K562 (cell line): ENCODE results near the gene TMEM255A. TPM values are rescaled to one million over a fixed set of nuclear protein-coding genes. Genes with fewer than 3 reads are reported as not detected.

Experiments used
- CEBPB ChIP-seq: fragments of 450-650 bp; IDR thresholded peaks from 2 replicates; pipeline ENCODE4 v1.6.1; 2016; ENCODE audit warnings: missing genetic modification characterization, missing compliant biosample characterization
- CHD7 ChIP-seq: fragments of 200-600 bp; sonication (generic); IDR thresholded peaks from one replicate; pipeline ENCODE4 v1.6.1; 2012; ENCODE audit warnings: mild to moderate bottlenecking, low read depth, low read length, inconsistent platforms
- GABPA ChIP-seq: fragments of 200-800 bp; sonication (Bioruptor generic); conservative IDR thresholded peaks from 2 replicates; pipeline ENCODE4 v1.6.1; 2016; ENCODE audit warnings: low read depth, missing genetic modification characterization, missing compliant biosample characterization
- JUND ChIP-seq, 2 experiments: IDR thresholded peaks; 2 replicates in 1 of 2; 3 replicates in 1 of 2; pipeline ENCODE4 v1.6.1; 2011; ENCODE audit warnings: borderline replicate concordance in 2 of 2, low read depth in 2 of 2, low read length in 2 of 2, improper control_type of control experiment in 1 of 2, missing biosample characterization in 1 of 2, missing genetic modification characterization in 1 of 2, missing genetic modification reagents in 1 of 2
- KDM5B ChIP-seq: fragments of 200-600 bp; sonication (generic); IDR thresholded peaks from 2 replicates; pipeline ENCODE4 v1.6.1; 2012; ENCODE audit warnings: low read depth, mild to moderate bottlenecking, moderate library complexity, low read length, control low read depth, inconsistent platforms; ENCODE audit not compliant: insufficient replicate concordance
- MYC ChIP-seq, 2 experiments: fragments of 250-450 bp in 1 of 2; sonication (Bioruptor Pico) in 1 of 2; IDR thresholded peaks; 2 replicates each; pipeline versions ENCODE4 v1.5.1 to v1.6.1; 2012 to 2021; ENCODE audit warnings: low read depth in 2 of 2, borderline replicate concordance in 1 of 2, improper control_type of control experiment in 1 of 2, low read length in 1 of 2, mild to moderate bottlenecking in 1 of 2, moderate library complexity in 1 of 2
- NBN ChIP-seq: fragments of 450-650 bp; IDR thresholded peaks from 2 replicates; pipeline ENCODE4 v1.6.1; 2016; ENCODE audit warnings: low read depth, mild to moderate bottlenecking
- POLR2G ChIP-seq: fragments of 200-400 bp; formaldehyde crosslinking; IDR thresholded peaks from 2 replicates; pipeline ENCODE4 v1.6.1; 2017; ENCODE audit warnings: low read depth, mild to moderate bottlenecking, antibody characterized with exemption, low read length, moderate library complexity
- SIN3A ChIP-seq, 2 experiments: fragments of 150-350 bp in 1 of 2; IDR thresholded peaks; 2 replicates each; pipeline ENCODE4 v1.6.1; 2011 to 2016; ENCODE audit warnings: borderline replicate concordance in 2 of 2, low read depth in 2 of 2, low read length in 2 of 2, mild to moderate bottlenecking in 2 of 2, moderate library complexity in 2 of 2; ENCODE audit not compliant: control insufficient read depth in 1 of 2
- SMAD4 ChIP-seq: fragments of 250-450 bp; sonication (Bioruptor Pico); conservative IDR thresholded peaks from 2 replicates; pipeline ENCODE4 v1.8.0; 2021; ENCODE audit warnings: inconsistent platforms, mild to moderate bottlenecking, moderate library complexity
- ZNF354B ChIP-seq: fragments of 250-450 bp; sonication (Bioruptor Pico); IDR thresholded peaks from 2 replicates; pipeline ENCODE4 v1.4.0; 2020
- polyA plus RNA-seq, 8 experiments: library from polyadenylated mRNA; depleted of rRNA in 4 of 8; stranded (reverse) in 5 of 8; unstranded in 3 of 8; fragments of >200 nt; fragmentation: Nextera tagmentation in 2 of 8; fragmentation: Illumina TruSeq in 1 of 8; extraction: Ambion mirVana in 2 of 8; extraction: Trizol in 1 of 8; gene quantifications; 2 replicates each; pipeline versions ENCODE4 v1.2.1 to v1.2.3, GENCODE V29; 2011 to 2014; ENCODE audit warnings: inconsistent platforms in 1 of 8, missing spikeins in 1 of 8
- total RNA-seq, 7 experiments: library from RNA; depleted of rRNA in 6 of 7; stranded (reverse); fragments of >200 nt in 6 of 7; fragmentation: Illumina TruSeq in 2 of 7; extraction: Trizol in 2 of 7; gene quantifications; 2 replicates each; pipeline versions ENCODE4 v1.2.1 to v1.2.3, GENCODE V29; 2011 to 2021; ENCODE audit warnings: low replicate concordance in 1 of 7

TMEM255A gene
- total and polyA plus RNA-seq, 9 of the 15 experiments (the other 6 are each of a cell fraction or from before 2014, with no cell fraction given), result 0.01 TPM; not detected in 8

- no peak for TF ChIP-seq CHD7
- TF ChIP-seq GABPA (tag), result peak; percentile 48
- peak; percentile 51; the same call in 1 of the 2 replicates for TF ChIP-seq MYC (IDR thresholded peaks at IDR 0.05; ENCODE audit: low read depth, low read length)
- no peak; the same call in 1 of the 2 replicates for TF ChIP-seq MYC (CRISPR knock-in tag; IDR thresholded peaks at IDR 0.05; ENCODE audit: borderline replicate concordance, low read depth)
- no peak for TF ChIP-seq CEBPB (tag)
- TF ChIP-seq JUND (IDR thresholded peaks at IDR 0.05; ENCODE audit: borderline replicate concordance, low read depth, low read length), result no peak
- TF ChIP-seq JUND (tag; IDR thresholded peaks at IDR 0.05; ENCODE audit: borderline replicate concordance, low read depth, low read length), result peak; percentile 31; the same call in 1 of the 3 replicates
- peak; percentile 41 for TF ChIP-seq KDM5B
- peak; percentile 81 for TF ChIP-seq SMAD4 (CRISPR knock-in tag)
- TF ChIP-seq POLR2G, result peak; percentile 90
- peak in 1 of 2 experiments; percentile 43; a peak in 1 of 4 replicates for TF ChIP-seq SIN3A (IDR thresholded peaks at IDR 0.05; ENCODE audit: borderline replicate concordance in 2 of 2, control insufficient read depth in 1 of 2, low read depth in 2 of 2, low read length in 2 of 2)
- TF ChIP-seq ZNF354B (CRISPR knock-in tag), result no peak
- TF ChIP-seq NBN, result peak; percentile 54; the same call in 1 of the 2 replicates
Observed at GRCh38 chrX:120250522-120251271, 60.6 kb downstream of the TMEM255A start, which contains the start of gene ZBTB33 (continued).
